OCI-LY1 (cell line): ENCODE results near the gene SNTG2.

Experiments
- CTCF ChIP-seq: fragments of 200-600 bp; sonication (generic), shearing (Covaris generic); IDR thresholded peaks from 2 replicates; pipeline ENCODE4 v1.5.1; 2017; ENCODE audit warnings: mild to moderate bottlenecking, antibody characterized with exemption, low read length, moderate library complexity, mixed read lengths
- EZH2 ChIP-seq: fragments of 200-600 bp; sonication (generic), shearing (Covaris generic); IDR thresholded peaks from 2 replicates; pipeline ENCODE4 v1.8.0; 2017; ENCODE audit warnings: borderline replicate concordance, mixed run types, mild to moderate bottlenecking, antibody characterized with exemption, low read length, moderate library complexity, mixed read lengths

- TF ChIP-seq CTCF (no peak), EZH2 (no peak)
These were observed 175.2 kb downstream of the SNTG2 start for GRCh38 chr2:1125633-1126370.
